Erythroblast (primary cell): ENCODE data around the gene SRBD1.

Source experiments
- DNase-seq, 2 experiments: peaks; one replicate each; lab custom pipeline; 2025; lab: John Stamatoyannopoulos, UW
- GATA1 ChIP-seq: IDR thresholded peaks from 2 replicates; pipeline ENCODE4 v1.6.1; 2011; ENCODE audit warnings: low read depth, mild to moderate bottlenecking, control low read depth, low read length, moderate library complexity
- POLR2A ChIP-seq: IDR thresholded peaks from 2 replicates; pipeline ENCODE4 v1.6.1; 2011; ENCODE audit warnings: mild to moderate bottlenecking, low read length

SRBD1 gene

GRCh38 chr2:45404807-45405297 is 206.2 kb downstream of the SRBD1 start:
- TF ChIP-seq POLR2A (no peak), GATA1 (no peak)
- DNase-seq, result no peak

GRCh38 chr2:45403036-45403435 is 208.0 kb downstream of the SRBD1 start:
- DNase-seq, result no peak
- TF ChIP-seq POLR2A, result no peak

- DNase-seq, result no peak
- TF ChIP-seq POLR2A, result no peak
- TF ChIP-seq GATA1, result no peak
These were observed 209.6 kb downstream of the SRBD1 start for GRCh38 chr2:45401431-45401922.

GRCh38 chr2:45399040-45399784 is 211.9 kb downstream of the SRBD1 start:
- no peak for DNase-seq
- TF ChIP-seq POLR2A, result no peak
- no peak for TF ChIP-seq GATA1

- TF ChIP-seq GATA1 (no peak), POLR2A (no peak)
- no peak for DNase-seq
These were observed 213.8 kb downstream of the SRBD1 start for GRCh38 chr2:45397292-45397691.

- DNase-seq, result no peak
These were observed 214.4 kb downstream of the SRBD1 start for GRCh38 chr2:45396671-45397070.

DNA sequence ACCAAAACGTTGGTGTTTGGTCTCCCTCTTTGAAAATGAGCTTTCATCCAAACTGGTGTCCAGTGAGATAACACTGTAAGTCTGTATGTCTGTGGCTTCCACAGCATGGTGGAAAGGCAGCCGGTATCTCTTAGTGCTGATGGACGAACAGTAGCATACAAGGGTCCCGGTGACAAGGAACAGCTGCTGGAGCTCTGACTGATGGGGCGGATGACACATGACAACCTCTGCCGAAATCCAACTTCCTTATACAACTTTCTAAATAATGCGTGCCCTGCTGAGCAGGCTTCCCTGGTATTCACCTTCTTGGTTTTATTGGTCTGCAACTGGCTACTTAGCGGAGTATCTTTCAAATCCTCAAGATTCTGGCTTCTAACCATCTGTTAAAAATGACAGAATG is 216.2 kb downstream of the SRBD1 start:
- no peak for DNase-seq
- no peak for TF ChIP-seq GATA1
- TF ChIP-seq POLR2A, result no peak

More at GRCh38 chr2:45396671-45397070, 214.4 kb downstream of the SRBD1 start:
- TF ChIP-seq GATA1, result no peak
- TF ChIP-seq POLR2A, result no peak

GRCh38 chr2:45394216-45394615 is 216.9 kb downstream of the SRBD1 start:
- no peak for DNase-seq

GRCh38 chr2:45391866-45392265 is 219.2 kb downstream of the SRBD1 start:
- no peak for DNase-seq
- TF ChIP-seq GATA1 (no peak), POLR2A (no peak)

More at GRCh38 chr2:45394216-45394615, 216.9 kb downstream of the SRBD1 start:
- TF ChIP-seq POLR2A (no peak), GATA1 (no peak)

GRCh38 chr2:45390861-45391260 is 220.2 kb downstream of the SRBD1 start:
- TF ChIP-seq GATA1 (no peak), POLR2A (no peak)
- no peak for DNase-seq

DNA sequence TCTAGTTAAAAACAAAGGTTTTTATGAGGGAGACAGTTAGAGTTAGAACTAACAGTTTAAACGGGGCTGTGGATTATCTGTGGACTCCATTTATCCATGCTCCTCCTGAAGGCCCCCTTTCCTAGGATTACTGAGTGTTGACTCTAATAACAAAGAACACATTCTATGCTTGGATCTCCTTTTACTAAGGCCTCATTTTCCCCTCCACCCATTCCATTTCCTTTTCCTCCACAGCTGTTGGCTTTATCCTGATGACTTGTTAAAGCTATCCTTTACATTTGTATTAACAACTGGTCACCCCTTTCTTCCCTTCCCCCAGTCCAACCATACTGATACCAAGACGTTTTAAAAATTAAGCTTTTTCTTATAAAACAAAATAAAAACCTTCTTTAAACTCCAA is 220.6 kb downstream of the SRBD1 start:
- no peak for TF ChIP-seq POLR2A
- no peak for TF ChIP-seq GATA1
- DNase-seq, result no peak

- TF ChIP-seq GATA1 (no peak), POLR2A (no peak)
- DNase-seq, result no peak
These were observed 222.4 kb downstream of the SRBD1 start for GRCh38 chr2:45388541-45389100.

DNA sequence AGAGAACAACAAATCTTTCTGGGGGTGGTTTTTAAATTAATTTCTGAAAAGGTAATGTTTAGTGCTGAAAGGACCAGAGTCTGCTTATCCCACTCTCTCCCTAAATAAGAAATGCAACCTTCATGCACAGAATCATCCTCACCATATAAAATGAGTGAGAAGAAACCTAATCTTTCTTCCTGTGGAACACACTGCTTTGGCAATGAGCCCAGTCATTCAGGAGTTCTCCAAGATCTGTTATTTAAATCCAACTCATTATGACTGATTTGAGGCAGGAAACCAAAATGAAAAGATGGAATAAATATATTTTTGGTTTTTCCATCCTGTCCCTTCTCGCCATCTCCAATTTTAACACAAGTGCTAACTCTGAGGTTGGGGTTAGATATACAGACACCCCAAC is 228.3 kb downstream of the SRBD1 start:
- DNase-seq, result no peak
- TF ChIP-seq POLR2A, result no peak
- TF ChIP-seq GATA1, result no peak

- no peak for DNase-seq
- TF ChIP-seq GATA1 (no peak), POLR2A (no peak)
These were observed 230.8 kb downstream of the SRBD1 start for GRCh38 chr2:45380131-45380836.
